A549 (cell line): ENCODE measurements around the gene ADAMTS14. TPM values are rescaled to one million over a fixed set of nuclear protein-coding genes. Genes with fewer than 3 reads are reported as not detected.
A peak's percentile ranks its signal among the peaks of the same experiment; 100 is the strongest.

Experiments used
- ATAC-seq, 2 experiments: fragments of 200-7000 bp in 1 of 2; fragments of >200 bp in 1 of 2; cut with Nextera tagmentation in 1 of 2; cut with Tn5 transposase in 1 of 2; 3 replicates each; pipeline versions ENCODE4 v1.8.0 to v1.9.1; 2018 to 2020; ENCODE audit warnings: mild to moderate bottlenecking in 1 of 2, moderate library complexity in 1 of 2
- CTCF ChIA-PET: fragments of 300-600 bp; sonication (Branson Sonifier 250); formaldehyde crosslinking; extraction: SDS; loops from one replicate; lab custom pipeline; 2021; ENCODE audit warnings: antibody characterized with exemption, inconsistent platforms; lab: Yijun Ruan, JAX
- POLR2A ChIA-PET: fragments of 350-600 bp; formaldehyde crosslinking; extraction: SDS; loops from one replicate; lab custom pipeline; 2021; ENCODE audit warnings: antibody characterized with exemption, inconsistent platforms; lab: Yijun Ruan, JAX
- DNase-seq, 2 experiments: peaks; one replicate each; pipeline versions ENCODE4 v3.0.0 to v3.0.0-alpha.2; 2011 to 2016; ENCODE audit warnings: low read depth in 1 of 2, low spot score in 1 of 2
- FAIRE-seq: peaks from 2 replicates; lab custom pipeline; 2011; peaks lifted over from hg19 to GRCh38; lab: Jason Lieb, UNC
- H3K27ac ChIP-seq, 2 experiments: fragments of >200 bp; sonication (Bioruptor Twin); formaldehyde crosslinking; 3 replicates each; pipeline ENCODE4 v1.5.1; 2016 to 2017
- H3K4me1 ChIP-seq: fragments of >200 bp; sonication (Bioruptor Twin); formaldehyde crosslinking; 3 replicates; pipeline ENCODE4 v1.6.1; 2016
- H3K4me2 ChIP-seq: fragments of >200 bp; sonication (Bioruptor Twin); formaldehyde crosslinking; 3 replicates; pipeline ENCODE4 v1.6.1; 2016
- H3K4me3 ChIP-seq: fragments of >200 bp; sonication (Bioruptor Twin); formaldehyde crosslinking; 3 replicates; pipeline ENCODE4 v1.5.1; 2016
- H3K9me3 ChIP-seq: fragments of >200 bp; sonication (Bioruptor Twin); formaldehyde crosslinking; 3 replicates; pipeline ENCODE4 v1.6.1; 2016
- CBX8 ChIP-seq: fragments of 200-600 bp; sonication (generic); IDR thresholded peaks from 2 replicates; pipeline ENCODE4 v1.6.1; 2016
- EHF ChIP-seq: fragments of 250-450 bp; sonication (Bioruptor Pico); IDR thresholded peaks from 2 replicates; pipeline ENCODE4 v1.5.0; 2020; ENCODE audit warnings: mild to moderate bottlenecking
- EHMT2 ChIP-seq: fragments of 200-600 bp; sonication (generic); IDR thresholded peaks from 2 replicates; pipeline ENCODE4 v1.6.1; 2016; ENCODE audit warnings: antibody characterized with exemption, low read depth, mild to moderate bottlenecking, moderate library complexity
- FOSL2 ChIP-seq, 2 experiments: fragments of 450-650 bp in 1 of 2; fragments of >200 bp in 1 of 2; sonication (Bioruptor Twin) in 1 of 2; formaldehyde crosslinking; IDR thresholded peaks; 2 replicates each; pipeline versions ENCODE4 v1.5.0 to v1.6.1; 2016 to 2020; ENCODE audit warnings: mild to moderate bottlenecking in 1 of 2, moderate library complexity in 1 of 2
- GATA3 ChIP-seq: IDR thresholded peaks from 2 replicates; pipeline ENCODE4 v1.6.1; 2012; ENCODE audit warnings: borderline replicate concordance
- HDAC2 ChIP-seq: fragments of 200-600 bp; sonication (generic); IDR thresholded peaks from 2 replicates; pipeline ENCODE4 v1.6.1; 2016
- HEYL ChIP-seq: fragments of 250-450 bp; sonication (Bioruptor Pico); IDR thresholded peaks from 2 replicates; pipeline ENCODE4 v1.8.0; 2021; ENCODE audit warnings: mild to moderate bottlenecking, moderate library complexity
- HMGXB4 ChIP-seq: fragments of 250-450 bp; sonication (Bioruptor Pico); IDR thresholded peaks from 2 replicates; pipeline ENCODE4 v1.5.0; 2021; ENCODE audit warnings: mild to moderate bottlenecking, moderate library complexity, borderline replicate concordance
- JUNB ChIP-seq: fragments of >200 bp; sonication (Bioruptor Twin); formaldehyde crosslinking; IDR thresholded peaks from 2 replicates; pipeline ENCODE4 v1.6.1; 2016
- KDM1A ChIP-seq: fragments of 200-600 bp; sonication (generic); IDR thresholded peaks from 2 replicates; pipeline ENCODE4 v1.6.1; 2016; ENCODE audit warnings: low read depth, mild to moderate bottlenecking
- MAFK ChIP-seq: fragments of 450-650 bp; IDR thresholded peaks from 2 replicates; pipeline ENCODE4 v1.6.1; 2014; ENCODE audit not compliant: partially characterized antibody
- MAZ ChIP-seq: fragments of 150-350 bp; IDR thresholded peaks from 2 replicates; pipeline ENCODE4 v1.6.1; 2014; ENCODE audit warnings: antibody characterized with exemption, low read depth, low read length, borderline replicate concordance
- NPAS2 ChIP-seq: fragments of 250-450 bp; sonication (Bioruptor Pico); IDR thresholded peaks from 2 replicates; pipeline ENCODE4 v1.8.0; 2022; ENCODE audit warnings: mild to moderate bottlenecking, moderate library complexity, borderline replicate concordance
- NR3C1 ChIP-seq: fragments of >200 bp; sonication (Bioruptor Twin); formaldehyde crosslinking; IDR thresholded peaks from 3 replicates; pipeline ENCODE4 v1.6.1; 2017
- PBX3 ChIP-seq: IDR thresholded peaks from 2 replicates; pipeline ENCODE4 v1.6.1; 2012
- POLR2AphosphoS2 ChIP-seq: conservative IDR thresholded peaks from 2 replicates; pipeline ENCODE4 v1.6.1; 2012; ENCODE audit warnings: low read length, improper control_type of control experiment, inconsistent platforms
- RFX5 ChIP-seq: fragments of 450-650 bp; IDR thresholded peaks from 2 replicates; pipeline ENCODE4 v1.7.1; 2014; ENCODE audit warnings: antibody characterized with exemption, mild to moderate bottlenecking, moderate library complexity
- RNF2 ChIP-seq: fragments of 200-600 bp; sonication (generic); IDR thresholded peaks from 2 replicates; pipeline ENCODE4 v1.6.1; 2016; ENCODE audit warnings: low read depth, mild to moderate bottlenecking, antibody characterized with exemption, moderate library complexity, borderline replicate concordance
- USF2 ChIP-seq: fragments of 450-650 bp; IDR thresholded peaks from 2 replicates; pipeline ENCODE4 v1.6.1; 2014; ENCODE audit warnings: antibody characterized with exemption
- ZSCAN20 ChIP-seq: fragments of 250-450 bp; sonication (Bioruptor Pico); IDR thresholded peaks from 2 replicates; pipeline ENCODE4 v1.8.0; 2022; ENCODE audit warnings: mild to moderate bottlenecking, moderate library complexity
- WGBS: methylation state at CpG from one replicate; pipeline ENCODE4 v1.1.6; 2017; ENCODE audit errors: missing lambda C conversion rate; 5-methylcytosine and 5-hydroxymethylcytosine counted together
- polyA plus RNA-seq, 4 experiments: library from polyadenylated mRNA; depleted of rRNA in 3 of 4; stranded (reverse); fragments of >200 nt; fragmentation: RNase III in 1 of 4; extraction: RNeasy Plus Mini Kit Qiagen cat#74134 plus additional on column Dnase treatment in 1 of 4; gene quantifications; 2 replicates in 3 of 4; 3 replicates in 1 of 4; pipeline ENCODE4 v1.2.3, GENCODE V29; 2011 to 2017

Gene ADAMTS14
- polyA plus RNA-seq, 2 of the 4 experiments (the other 2 are of a cell fraction), result 0.03 TPM; not detected in 1

- TF ChIP-seq HMGXB4 (no peak), NPAS2 (CRISPR knock-in tag) (no peak), MAFK (no peak), ZSCAN20 (CRISPR knock-in tag) (no peak), HDAC2 (no peak)
Measured at GRCh38 chr10:70704211-70704610, 31.9 kb downstream of the ADAMTS14 start (continued).

GRCh38 chr10:70705121-70705861 is 33.0 kb downstream of the ADAMTS14 start:
- H3K4me2 ChIP-seq, result no peak overlapping the region
- ATAC-seq, result no peak
- no peak for FAIRE-seq
- no peak for DNase-seq
- ChIA-PET CTCF (no interaction called here), POLR2A (no interaction called here)
- H3K4me3 ChIP-seq, result no peak overlapping the region
- no peaks in the 10 kb centered on the region for H3K9me3 ChIP-seq
- WGBS, result 68% methylated on average over 18 of the region's 18 CpGs
- H3K27ac ChIP-seq, result no peak overlapping the region
- no peak for TF ChIP-seq POLR2AphosphoS2
- TF ChIP-seq RNF2, result no peak
- TF ChIP-seq EHMT2, result no peak
- H3K4me1 ChIP-seq, result no peaks in the 10 kb centered on the region

- no peak for FAIRE-seq
- no peak overlapping the region for H3K4me3 ChIP-seq
- WGBS, result 36% methylated on average over 7 of the region's 7 CpGs
- no peak overlapping the region for H3K27ac ChIP-seq
- TF ChIP-seq EHF, result no peak
- TF ChIP-seq CBX8, result no peak
- TF ChIP-seq NR3C1, result no peak
- peak; percentile 52 for TF ChIP-seq USF2
- H3K9me3 ChIP-seq, result no peaks in the 10 kb centered on the region
- ATAC-seq, result peak in 1 of 2 experiments; percentile 30; a peak in 1 of 6 replicates
- H3K4me1 ChIP-seq, result peaks cover 5% of the 10 kb centered on the region
- POLR2A ChIA-PET, result no interaction called here
- CTCF ChIA-PET, result interaction anchor here (1.2 kb wide), 1 partner anchor 47 kb away, joined by 3 read pairs; no protein-coding TSS in a partner anchor
- no peak overlapping the region for H3K4me2 ChIP-seq
- no peak for DNase-seq
Measured at GRCh38 chr10:70711177-70711576, 38.9 kb downstream of the ADAMTS14 start.

GRCh38 chr10:70711911-70712310 is 39.6 kb downstream of the ADAMTS14 start:
- Histone ChIP-seq H3K27ac (no peak overlapping the region), H3K9me3 (no peaks in the 10 kb centered on the region), H3K4me1 (peaks cover 8% of the 10 kb centered on the region), H3K4me3 (no peak overlapping the region), H3K4me2 (no peak overlapping the region)
- 61% methylated on average over 7 of the region's 7 CpGs for WGBS
- TF ChIP-seq MAZ (no peak), GATA3 (no peak), RFX5 (no peak), FOSL2 (IDR thresholded peaks at IDR 0.05) (no peak), FOSL2 (CRISPR knock-in tag; IDR thresholded peaks at IDR 0.05) (no peak), KDM1A (no peak), PBX3 (no peak), HEYL (CRISPR knock-in tag) (no peak), JUNB (no peak)
- FAIRE-seq (no peak), ATAC-seq (no peak), DNase-seq (no peak)
- CTCF ChIA-PET, result interaction anchor here (1.2 kb wide), 1 partner anchor 47 kb away, joined by 3 read pairs; no protein-coding TSS in a partner anchor
- POLR2A ChIA-PET, result no interaction called here
